PC-9 (cell line): ENCODE data around the gene INO80. TPM values are rescaled to one million over a fixed set of nuclear protein-coding genes. Genes with fewer than 3 reads are reported as not detected.

Experiments
- BruUV-seq: library from RNA; stranded (reverse); fragments of 400-500 nt; replicated peaks from 2 replicates; lab custom pipeline; 2021; lab: Mats Ljungman, UMichigan
- CTCF ChIA-PET: fragments of 300-600 bp; sonication (Branson Sonifier 250); formaldehyde crosslinking; loops from one replicate; lab custom pipeline; 2022; ENCODE audit warnings: antibody characterized with exemption; lab: Charles Lee
- POLR2A ChIA-PET: fragments of 300-600 bp; sonication (Branson Sonifier 250); formaldehyde crosslinking; loops from one replicate; lab custom pipeline; 2022; ENCODE audit warnings: antibody characterized with exemption; ENCODE audit not compliant: unreplicated experiment; lab: Charles Lee
- DNase-seq, 2 experiments: peaks; one replicate each; pipeline versions ENCODE4 v3.0.0 to v3.0.0-alpha.2; 2015 to 2022; ENCODE audit warnings: mixed read lengths in 1 of 2
- H2AFZ ChIP-seq: fragments of 200-600 bp; sonication (generic); 2 replicates; pipeline ENCODE4 v1.8.1; 2017; ENCODE audit warnings: antibody characterized with exemption
- H3F3A ChIP-seq: fragments of 200-600 bp; sonication (generic); 2 replicates; pipeline ENCODE4 v1.8.1; 2017; ENCODE audit warnings: antibody characterized with exemption, mild to moderate bottlenecking, low read depth; ENCODE audit not compliant: insufficient read depth
- H3K27ac ChIP-seq: fragments of 200-600 bp; sonication (generic); 2 replicates; pipeline ENCODE4 v1.6.1; 2016; ENCODE audit warnings: mixed run types
- H3K27me3 ChIP-seq: fragments of 200-600 bp; sonication (generic); 2 replicates; pipeline ENCODE4 v1.6.1; 2016; ENCODE audit warnings: low read depth, mixed run types; ENCODE audit not compliant: insufficient read depth
- H3K36me3 ChIP-seq: fragments of 200-600 bp; sonication (generic); 2 replicates; pipeline ENCODE4 v1.6.1; 2016; ENCODE audit warnings: low read depth, mixed run types
- H3K4me1 ChIP-seq: fragments of 200-600 bp; sonication (generic); replicated peaks from 2 replicates; pipeline ENCODE4 v1.6.1; 2016; ENCODE audit warnings: mixed run types; ENCODE audit not compliant: insufficient read depth
- H3K4me2 ChIP-seq: fragments of 200-600 bp; sonication (generic); 2 replicates; pipeline ENCODE4 v1.6.1; 2017; ENCODE audit warnings: mixed run types
- H3K4me3 ChIP-seq: fragments of 200-600 bp; sonication (generic); 2 replicates; pipeline ENCODE4 v1.6.1; 2016; ENCODE audit warnings: mixed run types
- H3K79me2 ChIP-seq: fragments of 200-600 bp; sonication (generic); 2 replicates; pipeline ENCODE4 v1.6.1; 2017; ENCODE audit warnings: low read depth, mixed run types
- H3K9me2 ChIP-seq: fragments of 200-600 bp; sonication (generic); 2 replicates; pipeline ENCODE4 v1.8.1; 2017; ENCODE audit warnings: mild to moderate bottlenecking; ENCODE audit not compliant: insufficient read depth
- H3K9me3 ChIP-seq: fragments of 200-600 bp; sonication (generic); 2 replicates; pipeline ENCODE4 v1.8.1; 2016; ENCODE audit warnings: low read depth; ENCODE audit not compliant: insufficient read depth
- H4K20me1 ChIP-seq: fragments of 200-600 bp; sonication (generic); 2 replicates; pipeline ENCODE4 v1.8.1; 2017; ENCODE audit not compliant: insufficient read depth
- CTCF ChIP-seq: fragments of 200-600 bp; sonication (generic); conservative IDR thresholded peaks from 2 replicates; pipeline ENCODE4 v1.6.1; 2017; ENCODE audit warnings: mixed run types, antibody characterized with exemption, mild to moderate bottlenecking, moderate library complexity
- EZH2 ChIP-seq: fragments of 200-600 bp; sonication (generic); IDR thresholded peaks from 2 replicates; pipeline ENCODE4 v1.8.0; 2017; ENCODE audit warnings: antibody characterized with exemption, low read depth
- intact Hi-C: fragments of 100-400 bp; cut with micrococcal nuclease; formaldehyde crosslinking; loops from one replicate; pipeline ENCODE4 v1.10.0; 2022; ENCODE audit not compliant: unreplicated experiment
- total RNA-seq: library from RNA; stranded (reverse); gene quantifications from 2 replicates; pipeline ENCODE4 v1.2.3, GENCODE V29; 2021

Gene INO80
- total RNA-seq, 1 experiment from 2014 or later, result 18.8 TPM

- Histone ChIP-seq H3K27me3 (no peaks in the 10 kb centered on the region), H2AFZ (peak overlapping the region; percentile 82), H3K79me2 (peaks cover 38% of the 10 kb centered on the region), H3K4me3 (peak overlapping the region; percentile 90), H3K9me3 (no peaks in the 10 kb centered on the region), H3K27ac (peak overlapping the region; percentile 98), H3K36me3 (no peaks in the 10 kb centered on the region), H3K4me2 (peak overlapping the region; percentile 87), H3K4me1 (peaks cover 6% of the 10 kb centered on the region; the same call in 1 of the 2 replicates), H4K20me1 (no peaks in the 10 kb centered on the region), H3F3A (no peaks in the 10 kb centered on the region; the same call in 1 of the 2 replicates), H3K9me2 (no peaks in the 10 kb centered on the region)
- no peak for TF ChIP-seq CTCF
- no peak for TF ChIP-seq EZH2
- no peak for DNase-seq
- POLR2A ChIA-PET, result no interaction called here
- no TSS peak for BruUV-seq
- intact Hi-C loops, result loop anchor here (1.0 to 5.0 kb wide), 5 partner anchors 22 to 216 kb away; partner anchors contain the start of genes CHP1, EXD1, NUSAP1 and OIP5
- CTCF ChIA-PET, result no interaction called here
These were observed 827 bp upstream of the INO80 start for GRCh38 chr15:41116962-41117252.

- Histone ChIP-seq H3K27me3 (no peaks in the 10 kb centered on the region), H3K79me2 (peaks cover 51% of the 10 kb centered on the region), H3K9me2 (no peaks in the 10 kb centered on the region), H3K4me2 (peak overlapping the region; percentile 87), H3K27ac (peak overlapping the region; percentile 98), H3F3A (no peaks in the 10 kb centered on the region; the same call in 1 of the 2 replicates), H3K4me3 (peak overlapping the region; percentile 90), H4K20me1 (no peaks in the 10 kb centered on the region), H3K4me1 (peaks cover 6% of the 10 kb centered on the region; the same call in 1 of the 2 replicates), H3K9me3 (no peaks in the 10 kb centered on the region), H3K36me3 (no peaks in the 10 kb centered on the region), H2AFZ (no peak overlapping the region; the same call in 1 of the 2 replicates)
- ChIA-PET POLR2A (interaction anchor here (0.7 kb wide), 1 partner anchor 216 kb away, joined by 6 read pairs; the partner anchor contains the start of gene OIP5), CTCF (no interaction called here)
- BruUV-seq, result no TSS peak
- no peak for TF ChIP-seq EZH2
- no peak for TF ChIP-seq CTCF
- intact Hi-C loops, result loop anchor here (1.0 to 5.0 kb wide), 5 partner anchors 24 to 217 kb away; partner anchors contain the start of genes CHP1, EXD1, NUSAP1 and OIP5
- peak; percentile 43 to 52 for DNase-seq
These were observed 396 bp downstream of the INO80 start for GRCh38 chr15:41115652-41116115.

- no peaks in the 10 kb centered on the region for H4K20me1 ChIP-seq
- no peak for DNase-seq
- POLR2A ChIA-PET, result interaction anchor here (0.6 kb wide), 1 partner anchor 39 kb away, joined by 8 read pairs; no protein-coding TSS in a partner anchor
- intact Hi-C loops, result loop anchor here (5.0 kb wide), 1 partner anchor 67 kb away; no protein-coding TSS in a partner anchor
- H3K27ac ChIP-seq, result peak overlapping the region; percentile 98
- no peaks in the 10 kb centered on the region for H3K27me3 ChIP-seq
- CTCF ChIA-PET, result no interaction called here
- no peaks in the 10 kb centered on the region for H3K9me2 ChIP-seq
- peaks cover 6% of the 10 kb centered on the region; the same call in 1 of the 2 replicates for H3K4me1 ChIP-seq
- H3F3A ChIP-seq, result no peaks in the 10 kb centered on the region; the same call in 1 of the 2 replicates
- peak overlapping the region; percentile 87 for H3K4me2 ChIP-seq
- H3K4me3 ChIP-seq, result peak overlapping the region; percentile 90
- no peak overlapping the region for H2AFZ ChIP-seq
- H3K79me2 ChIP-seq, result peaks cover 55% of the 10 kb centered on the region
- H3K9me3 ChIP-seq, result no peaks in the 10 kb centered on the region
- TF ChIP-seq CTCF, result no peak
- no peak for TF ChIP-seq EZH2
- BruUV-seq, result no TSS peak
- no peaks in the 10 kb centered on the region for H3K36me3 ChIP-seq
These were observed 874 bp downstream of the INO80 start for GRCh38 chr15:41115161-41115651.
